NOMO-1 treated with dmso at 0.1 percent for 144 hours (cell line): ENCODE data around the gene PHF19.

ENCODE experiments used
- DNase-seq: peaks from one replicate; lab custom pipeline; 2025; ENCODE audit not compliant: unreplicated experiment; lab: John Stamatoyannopoulos, UW

PHF19 gene

GRCh38 chr9:120818595-120818994 is 58.4 kb downstream of the PHF19 start:
- DNase-seq = no peak

- no peak for DNase-seq
Measured at GRCh38 chr9:120815075-120815474, 61.9 kb downstream of the PHF19 start.

- DNase-seq = no peak
Measured at GRCh38 chr9:120808931-120809330, 68.1 kb downstream of the PHF19 start.

DNA sequence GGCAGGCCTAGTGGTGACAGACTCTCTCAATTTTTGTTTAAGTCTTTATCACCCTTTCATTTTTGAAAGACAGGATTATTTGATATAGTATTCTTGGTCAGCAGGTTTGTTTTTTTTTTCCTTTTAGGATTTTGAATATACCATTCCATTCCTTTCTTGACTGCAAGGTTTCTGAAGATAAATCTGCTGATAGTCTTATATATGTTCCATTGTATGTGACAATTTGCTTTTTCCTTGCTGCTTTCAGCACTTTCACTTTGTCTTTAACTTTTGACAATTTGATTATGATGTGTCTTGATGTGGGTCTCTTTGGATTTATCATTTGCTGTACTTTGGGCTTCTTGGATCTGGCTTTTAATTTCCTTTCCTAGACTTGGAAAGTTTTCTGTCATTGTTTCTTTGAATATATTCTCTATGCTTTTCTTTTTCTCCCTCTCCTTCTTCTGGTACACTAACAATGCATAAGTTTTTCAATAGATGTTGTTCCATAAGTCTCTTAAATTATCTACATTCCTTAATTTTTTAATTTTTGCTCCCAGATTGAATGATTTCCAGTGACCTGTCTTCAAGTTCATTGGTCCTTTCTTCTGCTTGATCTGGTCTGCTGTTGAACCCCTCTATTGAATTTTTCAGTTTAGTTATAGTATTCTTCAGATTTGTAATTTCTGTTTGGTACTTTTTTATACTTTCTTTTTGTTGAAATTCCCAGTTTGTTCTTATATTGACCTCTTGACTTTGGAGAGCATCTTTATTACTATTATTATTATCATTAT is 69.2 kb downstream of the PHF19 start:
- DNase-seq = no peak
